Pancreas (tissue), 10 donors: ENCODE results near the gene DHX30. TPM values are rescaled to one million over a fixed set of nuclear protein-coding genes. Genes with fewer than 3 reads are reported as not detected.

ENCODE experiments used
- ATAC-seq, 4 donors: fragments of 200-7000 bp; cut with Tn5 transposase; one replicate each; pipeline versions ENCODE4 v1.8.0 to v1.9.1; 2020; ENCODE audit warnings: mild to moderate bottlenecking in 4 of 4, moderate library complexity in 4 of 4
- DNase-seq, 6 donors: peaks; one replicate each; pipeline ENCODE4 v3.0.0-alpha.2; 2020
- FAIRE-seq: peaks from 2 replicates; lab custom pipeline; 2012; peaks lifted over from hg19 to GRCh38; lab: Jason Lieb, UNC
- H3K27ac ChIP-seq, 4 donors: fragments of 200-600 bp; sonication (generic); 1 replicate in 3 of 4; 2 replicates in 1 of 4; pipeline versions ENCODE4 v1.5.0 to v1.8.0; 2020
- H3K27me3 ChIP-seq, 4 donors: fragments of 200-600 bp; one replicate each; pipeline ENCODE4 v1.8.0; 2021
- H3K36me3 ChIP-seq, 3 donors: fragments of 200-600 bp; sonication (generic) in 1 of 3; one replicate each; pipeline versions ENCODE4 v1.5.0 to v1.8.0; 2020 to 2021
- H3K4me1 ChIP-seq, 3 donors: fragments of 200-600 bp; one replicate each; pipeline ENCODE4 v1.8.0; 2021
- H3K4me3 ChIP-seq, 4 donors: fragments of 200-600 bp; sonication (generic) in 2 of 4; one replicate each; pipeline versions ENCODE4 v1.5.0 to v1.8.0; 2020 to 2021
- H3K9me3 ChIP-seq, 4 donors: fragments of 200-600 bp; one replicate each; pipeline ENCODE4 v1.8.0; 2021
- CTCF ChIP-seq, 4 donors: fragments of 200-600 bp; sonication (generic) in 3 of 4; IDR thresholded peaks; one replicate each; pipeline versions ENCODE4 v1.5.0 to v1.8.0; 2021; ENCODE audit warnings: antibody characterized with exemption in 4 of 4
- WGBS, 2 donors: extraction: QIAGEN DNeasy Blood & Tissue Kit; methylation state at CpG; one replicate each; pipeline ENCODE4 v1.1.7; 2013; 5-methylcytosine and 5-hydroxymethylcytosine counted together
- intact Hi-C, 3 donors: fragments of 100-400 bp; cut with DNase I; formaldehyde crosslinking; loops; one replicate each; pipeline versions ENCODE4 v1.11.1 to v1.14.2; 2022
- polyA plus RNA-seq, 2 donors: library from polyadenylated mRNA; stranded (reverse); fragments of 200-250 nt; gene quantifications; one replicate each; pipeline ENCODE4 v1.2.3, GENCODE V29; 2013
- total RNA-seq, 6 donors: library from RNA; stranded (reverse); fragmentation: NEBNext Ultra II Directional in 4 of 6; extraction: Animal tissue kit (Norgen Biotek cat#: 25700) in 4 of 6; gene quantifications; one replicate each; pipeline versions ENCODE4 v1.2.1 to v1.2.4, GENCODE V29; 2021 to 2023
- donor health status: healthy with polysubstance abuse.
- donor health status: DM: no; HTN: no; CAD: no; lungs with moderate emphysema.
- donor health status: DM: no; HTN: no; CAD: no.
- donor health status: control.
- donor health status: control.
- donor health status: Bipolar disorder and iron deficiency.
- donor health status: DM: yes; HTN: yes; CAD: no.
- donor health status: DM: no; HTN: no; CAD: no.
- donor health status: DM: no; HTN: no; CAD: no.
- donor health status: DM: yes; HTN: yes; CAD: no.

DHX30 gene
- total and polyA plus RNA-seq, 8 donors = 19.7 to 53.8 (median 23.7) TPM

GRCh38 chr3:47855461-47856383, 52.8 kb downstream of the DHX30 start:
- H3K4me3 ChIP-seq = no peak overlapping the region
- no peak overlapping the region for H3K27ac ChIP-seq
- H3K9me3 ChIP-seq = no peaks in the 10 kb centered on the region
- WGBS, 2 donors = 93 to 94% methylated on average over 21 of the region's 21 CpGs
- DNase-seq (no peak), ATAC-seq (no peak), FAIRE-seq (no peak)
- peaks cover 0 to 46% (median 8%) of the 10 kb centered on the region in 3 donors for H3K36me3 ChIP-seq
- no peaks in the 10 kb centered on the region for H3K27me3 ChIP-seq
- intact Hi-C loops = loop anchor here in 1 of 3 donors (10.0 kb wide), 1 partner anchor 139 kb away; no protein-coding TSS in a partner anchor
- no peak for TF ChIP-seq CTCF (IDR thresholded peaks at IDR 0.05)
- H3K4me1 ChIP-seq = no peaks in the 10 kb centered on the region

- TF ChIP-seq CTCF (IDR thresholded peaks at IDR 0.05) = no peak
- H3K27me3 ChIP-seq = no peaks in the 10 kb centered on the region
- FAIRE-seq (no peak), ATAC-seq (no peak), DNase-seq (no peak)
- H3K9me3 ChIP-seq = no peaks in the 10 kb centered on the region
- H3K4me3 ChIP-seq = no peak overlapping the region
- H3K27ac ChIP-seq = no peak overlapping the region
- peaks cover 0 to 46% (median 8%) of the 10 kb centered on the region in 3 donors for H3K36me3 ChIP-seq
- WGBS, 2 donors = 95% methylated on average over 11 of the region's 11 CpGs
- intact Hi-C loops = loop anchor here in 1 of 3 donors (10.0 kb wide), 1 partner anchor 138 kb away; no protein-coding TSS in a partner anchor
- no peaks in the 10 kb centered on the region for H3K4me1 ChIP-seq
Observed at GRCh38 chr3:47856669-47857068, 53.7 kb downstream of the DHX30 start.

- peaks cover 0 to 46% (median 8%) of the 10 kb centered on the region in 3 donors for H3K36me3 ChIP-seq
- TF ChIP-seq CTCF (IDR thresholded peaks at IDR 0.05) = no peak
Observed at GRCh38 chr3:47857151-47857550, 54.2 kb downstream of the DHX30 start.

GRCh38 chr3:47859956-47860605, 57.1 kb downstream of the DHX30 start:
- 93 to 94% methylated on average over 4 of the region's 4 CpGs for WGBS, 2 donors
- no peaks in the 10 kb centered on the region for H3K4me1 ChIP-seq
- ATAC-seq (no peak), DNase-seq (peak in 1 of 6 donors; percentile 6), FAIRE-seq (no peak)
- no peaks in the 10 kb centered on the region for H3K27me3 ChIP-seq
- H3K27ac ChIP-seq = no peak overlapping the region
- intact Hi-C loops = loop anchor here in 1 of 3 donors (10.0 kb wide), 1 partner anchor 135 kb away; no protein-coding TSS in a partner anchor
- H3K9me3 ChIP-seq = no peaks in the 10 kb centered on the region
- no peak for TF ChIP-seq CTCF (IDR thresholded peaks at IDR 0.05)
- H3K4me3 ChIP-seq = no peak overlapping the region
- H3K36me3 ChIP-seq = peaks cover 0 to 30% (median 0%) of the 10 kb centered on the region in 3 donors

More at GRCh38 chr3:47857151-47857550, 54.2 kb downstream of the DHX30 start:
- intact Hi-C loops = loop anchor here in 1 of 3 donors (10.0 kb wide), 1 partner anchor 138 kb away; no protein-coding TSS in a partner anchor
- H3K4me1 ChIP-seq = no peaks in the 10 kb centered on the region
- FAIRE-seq (no peak), DNase-seq (no peak), ATAC-seq (no peak)
- no peak overlapping the region for H3K4me3 ChIP-seq
- WGBS, 2 donors = 76 to 94% methylated on average over 2 of the region's 2 CpGs
- H3K27me3 ChIP-seq = no peaks in the 10 kb centered on the region
- no peaks in the 10 kb centered on the region for H3K9me3 ChIP-seq
- no peak overlapping the region for H3K27ac ChIP-seq
